ENCODE results near the gene SLC24A3.

The SLC24A3 gene

DNA sequence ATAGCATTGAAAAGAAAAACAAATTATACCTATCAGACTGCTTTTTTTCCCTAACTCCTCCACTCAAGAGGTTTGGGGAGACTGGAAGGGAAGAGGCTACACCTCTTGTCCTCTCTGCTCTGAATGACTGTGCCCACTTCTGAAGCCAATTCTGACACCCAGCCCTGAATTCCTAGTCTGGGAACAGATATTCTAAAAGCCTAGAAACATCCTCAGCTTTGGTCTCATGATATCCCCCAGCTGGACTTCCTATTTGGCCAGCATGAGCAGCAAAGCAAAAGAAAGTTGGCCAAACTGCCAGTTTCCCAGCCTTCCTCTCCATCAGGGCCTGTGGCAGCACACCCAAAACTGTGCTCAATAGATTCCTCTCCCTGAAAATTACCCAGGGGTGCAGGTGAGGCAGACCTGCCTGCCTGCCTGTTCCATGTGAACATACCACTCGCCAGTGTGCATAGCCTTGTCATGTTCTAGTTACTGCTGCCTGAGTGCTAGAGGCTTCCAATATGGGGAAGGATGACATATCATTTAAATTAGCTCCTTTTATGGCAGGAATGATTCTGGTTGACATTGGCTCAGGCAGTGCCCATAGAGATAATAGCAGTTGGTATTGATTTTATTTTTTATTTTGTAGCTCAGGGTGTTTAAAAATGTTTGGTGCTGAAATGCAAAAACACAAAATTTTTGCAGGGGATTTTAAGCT lies 393.5 kb downstream of the SLC24A3 start:
- no peak overlapping the region for H3K4me3 ChIP-seq (replicated peaks; ENCODE audit: low read depth, low read length)
- TF ChIP-seq, protein P1, sequence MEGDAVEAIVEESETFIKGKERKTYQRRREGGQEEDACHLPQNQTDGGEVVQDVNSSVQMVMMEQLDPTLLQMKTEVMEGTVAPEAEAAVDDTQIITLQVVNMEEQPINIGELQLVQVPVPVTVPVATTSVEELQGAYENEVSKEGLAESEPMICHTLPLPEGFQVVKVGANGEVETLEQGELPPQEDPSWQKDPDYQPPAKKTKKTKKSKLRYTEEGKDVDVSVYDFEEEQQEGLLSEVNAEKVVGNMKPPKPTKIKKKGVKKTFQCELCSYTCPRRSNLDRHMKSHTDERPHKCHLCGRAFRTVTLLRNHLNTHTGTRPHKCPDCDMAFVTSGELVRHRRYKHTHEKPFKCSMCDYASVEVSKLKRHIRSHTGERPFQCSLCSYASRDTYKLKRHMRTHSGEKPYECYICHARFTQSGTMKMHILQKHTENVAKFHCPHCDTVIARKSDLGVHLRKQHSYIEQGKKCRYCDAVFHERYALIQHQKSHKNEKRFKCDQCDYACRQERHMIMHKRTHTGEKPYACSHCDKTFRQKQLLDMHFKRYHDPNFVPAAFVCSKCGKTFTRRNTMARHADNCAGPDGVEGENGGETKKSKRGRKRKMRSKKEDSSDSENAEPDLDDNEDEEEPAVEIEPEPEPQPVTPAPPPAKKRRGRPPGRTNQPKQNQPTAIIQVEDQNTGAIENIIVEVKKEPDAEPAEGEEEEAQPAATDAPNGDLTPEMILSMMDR (IDR thresholded peaks at IDR 0.05; ENCODE audit: low read length, missing control alignments): no peak
- no peak for DNase-seq (ENCODE audit: low read depth)

DNA sequence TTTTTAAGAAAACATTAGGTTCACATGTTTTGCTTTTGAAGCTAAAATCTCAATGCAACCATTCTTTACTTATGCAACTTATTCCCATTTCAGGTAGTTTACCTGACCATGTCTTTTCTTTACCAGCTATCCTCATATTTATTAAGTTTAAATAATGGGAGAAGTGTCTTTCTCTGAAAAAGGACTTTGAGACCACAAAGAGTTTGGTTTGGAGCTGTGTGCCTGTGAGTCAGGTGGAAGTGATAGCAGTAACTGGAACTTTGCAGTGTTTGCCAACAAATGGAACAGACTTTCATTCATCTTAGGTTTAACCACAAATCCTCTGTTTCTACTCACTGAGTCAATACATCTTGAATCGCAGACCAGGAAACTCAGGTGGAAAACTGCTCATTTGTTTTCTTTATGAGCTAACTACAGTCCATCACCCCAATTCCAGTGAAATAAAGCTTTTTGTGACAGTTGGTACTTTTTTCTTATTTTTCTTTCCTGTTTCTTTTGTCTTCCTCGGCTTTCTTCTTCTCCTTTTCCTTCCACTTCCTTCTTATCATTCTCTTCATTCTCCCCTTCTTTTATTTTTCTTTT lies 397.3 kb downstream of the SLC24A3 start:
- no peak overlapping the region for H3K4me3 ChIP-seq (replicated peaks; ENCODE audit: low read depth, low read length)
- no peak for DNase-seq (ENCODE audit: low read depth)
- TF ChIP-seq, protein P1 (IDR thresholded peaks at IDR 0.05; ENCODE audit: low read length, missing control alignments): no peak

DNA sequence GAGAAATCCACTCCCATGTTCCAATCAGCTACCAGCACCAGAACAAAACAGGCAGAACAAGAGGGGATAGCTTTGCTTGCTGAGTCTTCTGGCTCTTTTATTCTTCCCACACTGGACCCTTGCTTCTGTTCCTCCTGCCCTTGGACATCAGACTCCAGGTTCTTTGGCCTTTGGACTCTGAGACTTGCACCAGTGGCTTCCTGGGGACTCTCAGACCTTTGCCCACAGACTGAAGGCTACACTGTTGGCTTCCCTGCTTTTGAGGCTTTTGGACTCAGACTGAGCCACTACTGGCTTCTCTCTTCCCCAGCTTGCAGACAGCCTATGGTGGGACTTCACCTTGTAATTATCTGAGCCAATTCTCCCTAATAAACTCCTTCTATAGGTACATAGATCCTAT lies 403.2 kb downstream of the SLC24A3 start:
- no peak for DNase-seq (ENCODE audit: low read depth)
- TF ChIP-seq, protein P1 (IDR thresholded peaks at IDR 0.05; ENCODE audit: low read length, missing control alignments): no peak
- no peak overlapping the region for H3K4me3 ChIP-seq (replicated peaks; ENCODE audit: low read depth, low read length)

DNA sequence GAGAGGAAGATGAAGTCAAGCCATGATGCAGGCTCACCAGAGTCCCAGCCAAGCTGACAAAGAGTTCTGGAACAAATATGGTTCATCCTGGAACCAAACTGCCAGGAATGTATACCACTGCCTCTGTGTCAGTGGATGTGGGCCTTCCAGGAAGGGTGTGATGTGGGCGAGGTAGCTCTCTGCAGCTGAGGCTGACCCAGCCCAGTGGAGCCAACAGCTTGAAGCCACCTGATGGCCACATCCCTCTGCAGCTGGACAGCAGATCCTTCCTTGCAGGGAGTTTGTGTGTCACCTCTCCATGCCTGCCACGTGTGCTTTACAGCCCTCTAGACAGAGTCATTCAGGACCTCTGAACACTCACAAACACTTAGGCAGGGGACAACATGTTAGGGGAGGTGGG lies 403.6 kb downstream of the SLC24A3 start:
- TF ChIP-seq, protein P1 (IDR thresholded peaks at IDR 0.05; ENCODE audit: low read length, missing control alignments): no peak
- no peak for DNase-seq (ENCODE audit: low read depth)
- H3K4me3 ChIP-seq (replicated peaks; ENCODE audit: low read depth, low read length): no peak overlapping the region

DNA sequence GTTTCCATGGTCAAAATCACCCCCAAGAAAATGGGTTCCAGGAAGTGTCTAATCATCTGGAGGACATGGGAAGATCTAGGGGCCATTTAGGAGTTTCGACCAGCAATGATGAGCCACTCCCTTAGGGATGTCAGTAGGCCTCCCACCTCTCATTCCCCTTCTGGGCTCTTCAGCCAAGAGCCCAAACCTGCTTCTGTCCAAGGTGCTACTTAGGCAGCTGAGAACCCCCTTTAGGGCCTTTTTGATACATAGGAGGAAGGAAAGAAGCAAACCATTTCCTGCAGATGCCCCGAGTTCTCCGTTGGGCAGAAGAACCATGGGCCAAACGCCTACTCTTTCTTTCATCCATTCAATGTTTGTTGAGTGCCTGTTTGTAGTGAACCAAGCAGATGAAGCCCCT lies 404.2 kb downstream of the SLC24A3 start:
- no peak overlapping the region for H3K4me3 ChIP-seq (replicated peaks; ENCODE audit: low read depth, low read length)
- DNase-seq (ENCODE audit: low read depth): no peak
- TF ChIP-seq, protein P1 (IDR thresholded peaks at IDR 0.05; ENCODE audit: low read length, missing control alignments): no peak

DNA sequence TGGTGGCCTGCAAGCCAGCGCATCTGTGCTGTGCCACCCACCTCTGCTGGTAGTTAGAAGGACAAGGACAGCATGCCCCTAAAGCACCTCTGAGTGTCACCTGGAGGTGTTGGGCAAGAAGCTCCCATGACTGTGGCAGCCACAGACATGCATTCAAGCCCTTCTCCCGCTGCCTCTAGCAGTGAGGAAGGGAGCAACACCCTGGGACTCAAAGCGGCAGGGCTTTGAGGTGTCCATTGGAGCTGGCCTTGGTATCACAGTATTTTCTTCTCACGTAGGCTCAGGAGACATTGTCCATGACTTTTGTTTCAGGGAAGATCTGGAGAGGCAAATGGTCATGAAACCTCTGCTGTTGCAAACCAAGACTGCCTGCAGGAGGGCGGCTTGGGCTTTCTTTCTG lies 404.8 kb downstream of the SLC24A3 start:
- no peak for DNase-seq (ENCODE audit: low read depth)
- TF ChIP-seq, protein P1 (IDR thresholded peaks at IDR 0.05; ENCODE audit: low read length, missing control alignments): no peak
- no peak overlapping the region for H3K4me3 ChIP-seq (replicated peaks; ENCODE audit: low read depth, low read length)

DNA sequence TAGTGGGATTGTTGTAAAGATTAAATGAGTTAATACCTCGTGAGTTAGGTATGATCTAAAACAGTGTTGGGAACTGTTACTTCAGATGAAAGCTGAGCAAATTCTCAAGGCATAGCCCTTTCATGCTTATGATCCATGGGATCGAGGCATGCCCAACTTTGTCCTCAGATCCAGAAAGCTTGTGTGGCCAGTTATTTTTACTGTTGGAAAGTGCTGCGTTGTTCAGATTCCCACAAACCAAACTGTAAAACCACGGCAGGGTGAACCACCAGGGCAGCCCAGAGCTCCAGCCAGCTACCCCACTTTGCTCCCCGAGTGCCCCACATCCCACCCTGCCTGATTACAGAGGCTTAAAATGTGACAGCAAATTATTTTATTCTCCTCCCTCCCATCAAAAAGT lies 406.3 kb downstream of the SLC24A3 start:
- no peak overlapping the region for H3K4me3 ChIP-seq (replicated peaks; ENCODE audit: low read depth, low read length)
- TF ChIP-seq, protein P1 (IDR thresholded peaks at IDR 0.05; ENCODE audit: low read length, missing control alignments): no peak
- DNase-seq (ENCODE audit: low read depth): no peak

Measured in fibroblast of pulmonary artery (primary cell).